Measurements from ENCODE around the gene S100A10. TPM values are rescaled to one million over a fixed set of nuclear protein-coding genes. Genes with fewer than 3 reads are reported as not detected.

The S100A10 gene
- total RNA-seq, 1 experiment from 2014 or later = 1,436 TPM

DNA sequence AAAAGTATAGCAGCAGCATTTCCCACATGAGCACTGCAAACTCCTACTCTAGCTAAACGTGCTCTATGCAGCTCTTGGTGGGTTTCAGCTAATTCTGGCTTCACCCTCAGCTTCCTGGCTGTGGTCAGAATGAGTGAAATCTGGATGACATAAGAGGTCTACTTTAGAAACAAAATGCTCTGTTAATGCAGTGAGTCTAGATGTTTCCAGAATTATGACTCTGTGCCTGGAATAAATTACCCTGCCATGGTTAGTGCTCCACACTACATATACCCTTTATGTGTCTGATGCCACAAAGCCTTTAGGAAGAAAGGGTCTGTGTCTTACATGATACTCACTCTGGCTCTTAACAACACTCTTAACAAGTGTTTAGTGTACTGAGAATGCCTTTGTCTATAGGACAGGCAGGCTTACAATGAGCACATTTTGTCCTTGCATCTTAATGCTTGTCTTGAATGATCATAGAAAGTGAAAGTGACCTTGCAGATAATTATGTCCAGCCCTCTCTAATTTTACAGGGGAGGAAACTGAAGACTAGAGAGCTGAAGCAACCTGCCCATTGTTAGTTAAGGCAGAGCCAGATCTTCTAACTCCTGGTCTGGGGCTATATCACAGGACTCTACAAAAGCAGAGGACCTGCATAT is 9.2 kb downstream of the S100A10 start:
- Histone ChIP-seq H2AFZ (no peak overlapping the region), H3K27ac (peak overlapping the region; percentile 9; the same call in 1 of the 2 replicates), H3K4me2 (no peak overlapping the region), H3F3A (ENCODE audit: insufficient read depth, low read depth) (peaks cover 94% of the 10 kb centered on the region), H4K20me1 (ENCODE audit: insufficient read depth) (0 out of 2 replicates have a peak, but pooled peaks cover 3% of the 10 kb centered on the region), H3K36me3 (ENCODE audit: low read depth) (peaks cover 70% of the 10 kb centered on the region), H3K4me1 (replicated peaks; ENCODE audit: insufficient read depth) (peaks cover 93% of the 10 kb centered on the region), H3K9me2 (ENCODE audit: insufficient read depth) (no peaks in the 10 kb centered on the region), H3K79me2 (ENCODE audit: low read depth) (peaks cover 70% of the 10 kb centered on the region), H3K9me3 (ENCODE audit: insufficient read depth, low read depth) (no peaks in the 10 kb centered on the region), H3K4me3 (no peak overlapping the region), H3K27me3 (ENCODE audit: insufficient read depth, low read depth) (no peaks in the 10 kb centered on the region)
- no TSS peak for BruUV-seq (replicated peaks)
- no peak for DNase-seq
- ChIA-PET POLR2A (ENCODE audit: unreplicated experiment) (interaction anchor here (0.6 to 0.7 kb wide), 2 partner anchors 14 to 22 kb away, joined by 3 to 11 read pairs; no protein-coding TSS in a partner anchor), CTCF (no interaction called here)
- intact Hi-C loops (cut with micrococcal nuclease; ENCODE audit: unreplicated experiment) = loop anchor here (10.0 kb wide), 1 partner anchor 920 kb away; the partner anchor contains the start of gene IVL
- TF ChIP-seq EZH2 (IDR thresholded peaks at IDR 0.05; ENCODE audit: low read depth) = no peak
- TF ChIP-seq, protein P1, sequence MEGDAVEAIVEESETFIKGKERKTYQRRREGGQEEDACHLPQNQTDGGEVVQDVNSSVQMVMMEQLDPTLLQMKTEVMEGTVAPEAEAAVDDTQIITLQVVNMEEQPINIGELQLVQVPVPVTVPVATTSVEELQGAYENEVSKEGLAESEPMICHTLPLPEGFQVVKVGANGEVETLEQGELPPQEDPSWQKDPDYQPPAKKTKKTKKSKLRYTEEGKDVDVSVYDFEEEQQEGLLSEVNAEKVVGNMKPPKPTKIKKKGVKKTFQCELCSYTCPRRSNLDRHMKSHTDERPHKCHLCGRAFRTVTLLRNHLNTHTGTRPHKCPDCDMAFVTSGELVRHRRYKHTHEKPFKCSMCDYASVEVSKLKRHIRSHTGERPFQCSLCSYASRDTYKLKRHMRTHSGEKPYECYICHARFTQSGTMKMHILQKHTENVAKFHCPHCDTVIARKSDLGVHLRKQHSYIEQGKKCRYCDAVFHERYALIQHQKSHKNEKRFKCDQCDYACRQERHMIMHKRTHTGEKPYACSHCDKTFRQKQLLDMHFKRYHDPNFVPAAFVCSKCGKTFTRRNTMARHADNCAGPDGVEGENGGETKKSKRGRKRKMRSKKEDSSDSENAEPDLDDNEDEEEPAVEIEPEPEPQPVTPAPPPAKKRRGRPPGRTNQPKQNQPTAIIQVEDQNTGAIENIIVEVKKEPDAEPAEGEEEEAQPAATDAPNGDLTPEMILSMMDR (conservative IDR thresholded peaks at IDR 0.05) = no peak

DNA sequence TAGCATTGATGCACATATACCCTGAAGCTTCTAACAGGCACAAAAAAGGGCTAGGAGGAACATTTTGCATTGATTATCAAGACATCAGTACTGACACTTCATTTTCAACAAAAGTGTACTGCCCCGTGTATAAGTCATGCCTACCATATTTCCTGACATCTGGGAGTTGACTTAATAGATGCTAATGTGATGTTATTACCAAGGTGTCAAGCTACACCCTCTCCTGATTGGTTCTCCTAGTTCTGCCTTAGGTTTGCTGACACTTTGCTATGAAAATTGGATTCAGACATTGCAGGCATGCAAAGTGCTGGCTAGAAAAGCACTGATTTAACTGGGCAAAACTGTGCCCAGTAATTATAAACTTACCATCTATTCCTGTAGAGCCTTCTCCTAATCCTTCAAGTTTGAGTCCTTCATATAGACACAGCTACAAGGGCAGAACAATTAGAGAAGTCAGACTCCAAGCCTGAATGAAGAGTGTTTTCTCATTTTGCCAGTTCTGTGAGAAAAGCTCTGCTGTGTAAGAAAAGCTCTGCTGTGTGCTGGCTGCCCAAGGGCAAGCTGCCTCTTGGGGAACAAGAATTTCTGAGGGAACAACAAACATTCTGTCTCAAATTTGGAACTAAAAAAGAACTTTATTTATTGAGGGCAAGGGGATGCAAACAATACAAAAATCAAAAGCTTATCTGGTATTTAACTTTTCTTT is 11.2 kb downstream of the S100A10 start:
- Histone ChIP-seq H3K4me3 (no peak overlapping the region), H3K36me3 (ENCODE audit: low read depth) (peaks cover 66% of the 10 kb centered on the region), H3K9me2 (ENCODE audit: insufficient read depth) (no peaks in the 10 kb centered on the region), H3F3A (ENCODE audit: insufficient read depth, low read depth) (peaks cover 95% of the 10 kb centered on the region), H3K79me2 (ENCODE audit: low read depth) (peaks cover 53% of the 10 kb centered on the region), H3K27ac (peak overlapping the region; percentile 49), H3K27me3 (ENCODE audit: insufficient read depth, low read depth) (no peaks in the 10 kb centered on the region), H2AFZ (no peak overlapping the region), H3K4me2 (no peak overlapping the region), H3K4me1 (replicated peaks; ENCODE audit: insufficient read depth) (peaks cover 87% of the 10 kb centered on the region), H3K9me3 (ENCODE audit: insufficient read depth, low read depth) (no peaks in the 10 kb centered on the region), H4K20me1 (ENCODE audit: insufficient read depth) (0 out of 2 replicates have a peak, but pooled peaks cover 3% of the 10 kb centered on the region)
- ChIA-PET CTCF (interaction anchor here (0.6 to 1.0 kb wide), 3 partner anchors 9 to 374 kb away, joined by 3 read pairs; no protein-coding TSS in a partner anchor), POLR2A (ENCODE audit: unreplicated experiment) (no interaction called here)
- no TSS peak for BruUV-seq (replicated peaks)
- intact Hi-C loops (cut with micrococcal nuclease; ENCODE audit: unreplicated experiment) = loop anchor here (10.0 kb wide), 1 partner anchor 922 kb away; the partner anchor contains the start of gene IVL
- no peak for DNase-seq
- TF ChIP-seq, protein P1 (conservative IDR thresholded peaks at IDR 0.05) = no peak
- TF ChIP-seq EZH2 (IDR thresholded peaks at IDR 0.05; ENCODE audit: low read depth) = no peak

DNA sequence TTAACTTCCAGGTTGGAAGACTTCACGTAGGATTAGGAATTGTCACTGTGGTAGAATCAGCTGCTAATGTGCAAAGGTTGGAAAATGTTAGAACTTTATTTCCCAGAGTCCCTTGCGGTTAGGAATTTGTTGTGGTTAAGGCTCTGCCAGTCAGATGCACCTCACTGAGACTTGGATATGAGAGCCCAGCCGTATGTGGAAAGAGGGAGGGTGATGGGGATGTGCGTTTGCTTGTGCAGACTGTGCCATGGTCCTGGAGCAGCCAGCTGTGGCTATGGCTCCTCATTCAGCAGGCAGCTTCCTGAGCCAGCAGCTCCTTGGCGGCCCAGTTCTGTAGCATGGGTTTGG is 12.5 kb downstream of the S100A10 start:
- Histone ChIP-seq H3K27me3 (ENCODE audit: insufficient read depth, low read depth) (no peaks in the 10 kb centered on the region), H2AFZ (no peak overlapping the region), H3K9me3 (ENCODE audit: insufficient read depth, low read depth) (no peaks in the 10 kb centered on the region), H3K4me3 (no peak overlapping the region), H3F3A (ENCODE audit: insufficient read depth, low read depth) (peaks cover 91% of the 10 kb centered on the region), H4K20me1 (ENCODE audit: insufficient read depth) (0 out of 2 replicates have a peak, but pooled peaks cover 3% of the 10 kb centered on the region), H3K79me2 (ENCODE audit: low read depth) (peaks cover 40% of the 10 kb centered on the region), H3K27ac (peak overlapping the region; percentile 49), H3K9me2 (ENCODE audit: insufficient read depth) (no peaks in the 10 kb centered on the region), H3K36me3 (ENCODE audit: low read depth) (peaks cover 54% of the 10 kb centered on the region), H3K4me2 (peak overlapping the region; percentile 9), H3K4me1 (replicated peaks; ENCODE audit: insufficient read depth) (peaks cover 86% of the 10 kb centered on the region)
- no TSS peak for BruUV-seq (replicated peaks)
- intact Hi-C loops (cut with micrococcal nuclease; ENCODE audit: unreplicated experiment) = loop anchor here (10.0 kb wide), 1 partner anchor 924 kb away; the partner anchor contains the start of gene IVL
- ChIA-PET POLR2A (ENCODE audit: unreplicated experiment) (interaction anchor here (1.4 kb wide), 1 partner anchor 14 kb away, joined by 8 read pairs; no protein-coding TSS in a partner anchor), CTCF (no interaction called here)
- no peak for TF ChIP-seq EZH2 (IDR thresholded peaks at IDR 0.05; ENCODE audit: low read depth)
- TF ChIP-seq, protein P1 (conservative IDR thresholded peaks at IDR 0.05) = no peak
- DNase-seq = no peak

Data from PC-9 (cell line).